HepG2 (cell line): ENCODE results near the gene MSMB. TPM values are rescaled to one million over a fixed set of nuclear protein-coding genes. Genes with fewer than 3 reads are reported as not detected.

Experiments used
- CSRNP1 ChIP-seq: sonication (generic); formaldehyde crosslinking; IDR thresholded peaks from 2 replicates; pipeline ENCODE4 v1.8.1; 2023; ENCODE audit warnings: mild to moderate bottlenecking, missing genetic modification reagents
- DZIP1 ChIP-seq: sonication (generic); formaldehyde crosslinking; IDR thresholded peaks from 2 replicates; pipeline ENCODE4 v1.5.0; 2020; ENCODE audit warnings: mild to moderate bottlenecking, missing genetic modification reagents
- E2F2 ChIP-seq: sonication (generic); formaldehyde crosslinking; IDR thresholded peaks from 2 replicates; pipeline ENCODE4 v1.4.0; 2020; ENCODE audit warnings: missing genetic modification reagents, borderline replicate concordance
- FOXO1 ChIP-seq: sonication (generic); formaldehyde crosslinking; IDR thresholded peaks from 2 replicates; pipeline ENCODE4 v1.4.0; 2020; ENCODE audit warnings: missing genetic modification reagents
- GABPB1 ChIP-seq: IDR thresholded peaks from 2 replicates; pipeline ENCODE4 v1.6.1; 2016; ENCODE audit warnings: mild to moderate bottlenecking, missing genetic modification reagents, moderate library complexity, missing compliant biosample characterization
- ISX ChIP-seq: sonication (generic); formaldehyde crosslinking; conservative IDR thresholded peaks from 2 replicates; pipeline ENCODE4 v1.5.0; 2020; ENCODE audit warnings: missing genetic modification reagents
- MXD3 ChIP-seq: IDR thresholded peaks from 2 replicates; pipeline ENCODE4 v1.6.1; 2016; ENCODE audit warnings: mild to moderate bottlenecking, missing biosample characterization, missing genetic modification reagents
- NCOA1 ChIP-seq: sonication (generic); formaldehyde crosslinking; IDR thresholded peaks from 2 replicates; pipeline ENCODE4 v1.9.0; 2021; ENCODE audit warnings: missing genetic modification reagents
- NFATC3 ChIP-seq: sonication (generic); formaldehyde crosslinking; IDR thresholded peaks from 2 replicates; pipeline ENCODE4 v1.5.1; 2020; ENCODE audit warnings: mild to moderate bottlenecking, missing genetic modification reagents
- SIN3A ChIP-seq: IDR thresholded peaks from 2 replicates; pipeline ENCODE4 v1.6.1; 2011; ENCODE audit warnings: low read depth, mild to moderate bottlenecking, control low read depth, low read length, borderline replicate concordance
- SP140L ChIP-seq: sonication (generic); formaldehyde crosslinking; IDR thresholded peaks from 2 replicates; pipeline ENCODE4 v1.4.0; 2020; ENCODE audit warnings: missing genetic modification reagents, borderline replicate concordance
- STAG1 ChIP-seq: sonication (generic); formaldehyde crosslinking; IDR thresholded peaks from 2 replicates; pipeline ENCODE4 v1.4.0; 2020; ENCODE audit warnings: missing genetic modification reagents
- ZBTB14 ChIP-seq: sonication (generic); formaldehyde crosslinking; IDR thresholded peaks from 2 replicates; pipeline ENCODE4 v1.4.0; 2020; ENCODE audit warnings: missing genetic modification reagents
- ZBTB4 ChIP-seq: sonication (generic); formaldehyde crosslinking; IDR thresholded peaks from 2 replicates; pipeline ENCODE4 v1.4.0; 2020; ENCODE audit warnings: missing genetic modification reagents, mild to moderate bottlenecking, borderline replicate concordance
- ZFAT ChIP-seq: sonication (generic); formaldehyde crosslinking; conservative IDR thresholded peaks from 2 replicates; pipeline ENCODE4 v1.8.1; 2023; ENCODE audit warnings: missing genetic modification reagents, inconsistent platforms
- ZMYM4 ChIP-seq: sonication (generic); formaldehyde crosslinking; IDR thresholded peaks from 2 replicates; pipeline ENCODE4 v1.8.1; 2023; ENCODE audit warnings: mild to moderate bottlenecking, missing genetic modification reagents
- ZNF260 ChIP-seq: sonication (generic); formaldehyde crosslinking; IDR thresholded peaks from 2 replicates; pipeline ENCODE4 v1.4.0; 2020; ENCODE audit warnings: missing genetic modification reagents, low read depth, mild to moderate bottlenecking, borderline replicate concordance
- ZNF337 ChIP-seq: sonication (generic); formaldehyde crosslinking; IDR thresholded peaks from 2 replicates; pipeline ENCODE4 v1.5.1; 2020; ENCODE audit warnings: missing genetic modification reagents, low read depth, mild to moderate bottlenecking, borderline replicate concordance
- ZNF790 ChIP-seq: sonication (generic); formaldehyde crosslinking; IDR thresholded peaks from 2 replicates; pipeline ENCODE4 v1.8.0; 2022; ENCODE audit warnings: missing genetic modification reagents, mild to moderate bottlenecking, borderline replicate concordance
- ZNF891 ChIP-seq: sonication (generic); formaldehyde crosslinking; IDR thresholded peaks from 2 replicates; pipeline ENCODE4 v1.5.0; 2020; ENCODE audit warnings: mild to moderate bottlenecking, missing genetic modification reagents
- polyA plus RNA-seq, 8 experiments: library from polyadenylated mRNA; depleted of rRNA in 3 of 8; stranded (reverse) in 7 of 8; unstranded in 1 of 8; fragments of >200 nt; fragmentation: Illumina TruSeq in 4 of 8; extraction: Trizol in 4 of 8; gene quantifications; 2 replicates each; pipeline versions ENCODE4 v1.2.1 to v1.2.3, GENCODE V29; 2011 to 2016; ENCODE audit warnings: low read depth in 4 of 8, missing spikeins in 1 of 8, mixed read lengths in 1 of 8; ENCODE audit not compliant: insufficient read depth in 1 of 8
- total RNA-seq, 5 experiments: library from RNA; depleted of rRNA; stranded (reverse); fragments of >200 nt; fragmentation: Illumina TruSeq; extraction: Trizol; gene quantifications; 2 replicates each; pipeline ENCODE4 v1.2.3, GENCODE V29; 2016; ENCODE audit warnings: low read depth in 1 of 5

Gene MSMB
- total and polyA plus RNA-seq, 2 of the 13 experiments (the other 11 are each of a cell fraction or from before 2014, with no cell fraction given): 0.84 TPM; not detected in 1

- TF ChIP-seq MXD3 (CRISPR knock-in tag) (no peak), ZNF260 (CRISPR knock-in tag) (no peak), GABPB1 (CRISPR knock-in tag) (0 out of 2 replicates have a peak, but pooled peaks have one; percentile 22), ZFAT (no peak), NCOA1 (no peak), SIN3A (no peak), ZNF337 (no peak), ZMYM4 (CRISPR knock-in tag) (peak; percentile 28; the same call in 1 of the 2 replicates), ISX (CRISPR knock-in tag) (no peak), SP140L (CRISPR knock-in tag) (no peak), E2F2 (CRISPR knock-in tag) (no peak), DZIP1 (CRISPR knock-in tag) (no peak), ZNF790 (CRISPR knock-in tag) (no peak), ZBTB14 (CRISPR knock-in tag) (no peak), ZNF891 (CRISPR knock-in tag) (no peak), NFATC3 (no peak), ZBTB4 (CRISPR knock-in tag) (no peak), CSRNP1 (peak; percentile 62; the same call in 1 of the 2 replicates), FOXO1 (CRISPR knock-in tag) (peak; percentile 46; the same call in 1 of the 2 replicates), STAG1 (CRISPR knock-in tag) (no peak)
Measured at GRCh38 chr10:46033602-46034011, 12.5 kb downstream of the MSMB start (continued).
